ENCODE data around the gene SMC1B.

DNA sequence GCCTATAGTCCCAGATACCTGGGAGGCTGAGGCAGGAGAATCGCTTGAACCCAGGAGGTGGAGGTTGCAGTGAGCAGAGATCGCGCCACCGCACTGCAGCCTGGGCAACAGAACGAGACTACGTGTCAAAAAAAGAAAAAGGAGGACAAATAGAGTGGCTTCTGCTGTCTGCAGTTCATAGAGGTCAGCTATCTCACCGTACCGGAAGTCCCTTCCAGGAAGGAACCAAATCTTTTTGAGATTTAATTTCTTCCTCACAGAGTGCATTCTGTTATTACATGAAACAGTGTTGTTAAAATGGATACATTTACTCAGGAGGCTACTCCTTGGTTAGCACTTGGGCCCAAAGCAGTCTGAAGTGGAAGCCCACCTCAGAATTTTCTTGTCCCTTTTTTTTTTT lies 70.3 kb downstream of the SMC1B start:
- TF ChIP-seq CTCF (IDR thresholded peaks at IDR 0.05) (no peak), POLR2A (IDR thresholded peaks at IDR 0.05) (no peak)

All from uterus (tissue), 2 donors.